Right atrium auricular region (tissue), 2 donors: ENCODE results near the gene KLHDC4. TPM values are rescaled to one million over a fixed set of nuclear protein-coding genes. Genes with fewer than 3 reads are reported as not detected.

Experiments
- DNase-seq: peaks from one replicate; pipeline ENCODE4 v3.0.0-alpha.2; 2019; ENCODE audit warnings: low spot score
- H3K27ac ChIP-seq, 2 donors: fragments of 200-600 bp; sonication (generic); 1 replicate in 1 of 2; 2 replicates in 1 of 2; pipeline ENCODE4 v1.5.1; 2016 to 2019
- H3K27me3 ChIP-seq, 2 donors: fragments of 200-600 bp; sonication (generic); one replicate each; pipeline versions ENCODE4 v1.5.1 to v1.6.0; 2017 to 2019
- H3K36me3 ChIP-seq: fragments of 200-600 bp; sonication (generic); one replicate; pipeline ENCODE4 v1.5.1; 2016
- H3K4me1 ChIP-seq, 2 donors: fragments of 200-600 bp; sonication (generic); one replicate each; pipeline versions ENCODE4 v1.5.1 to v1.6.0; 2017 to 2019
- H3K4me3 ChIP-seq, 2 donors: fragments of 200-600 bp; sonication (generic); 1 replicate in 1 of 2; 2 replicates in 1 of 2; pipeline ENCODE4 v1.5.1; 2017 to 2019; ENCODE audit warnings: mild to moderate bottlenecking in 1 of 2, moderate library complexity in 1 of 2
- H3K9me3 ChIP-seq, 2 donors: fragments of 200-600 bp; sonication (generic); one replicate each; pipeline ENCODE4 v1.5.1; 2019
- total RNA-seq, 2 donors: library from RNA; depleted of rRNA; stranded (reverse); fragments of >200 nt; gene quantifications; one replicate each; pipeline ENCODE4 v1.1.0, GENCODE V29; 2016
- TF ChIP-seq, protein P1 (sequence below), 2 donors: fragments of 200-600 bp; sonication (generic); IDR thresholded peaks; one replicate each; pipeline ENCODE4 v1.5.1; 2019; ENCODE audit warnings: antibody characterized with exemption in 2 of 2

KLHDC4 gene
- total RNA-seq, 2 donors from 2014 or later = 11.8 to 12.6 TPM

GRCh38 chr16:87757841-87758426 lies 7.9 kb downstream of the KLHDC4 start:
- TF ChIP-seq, protein P1, sequence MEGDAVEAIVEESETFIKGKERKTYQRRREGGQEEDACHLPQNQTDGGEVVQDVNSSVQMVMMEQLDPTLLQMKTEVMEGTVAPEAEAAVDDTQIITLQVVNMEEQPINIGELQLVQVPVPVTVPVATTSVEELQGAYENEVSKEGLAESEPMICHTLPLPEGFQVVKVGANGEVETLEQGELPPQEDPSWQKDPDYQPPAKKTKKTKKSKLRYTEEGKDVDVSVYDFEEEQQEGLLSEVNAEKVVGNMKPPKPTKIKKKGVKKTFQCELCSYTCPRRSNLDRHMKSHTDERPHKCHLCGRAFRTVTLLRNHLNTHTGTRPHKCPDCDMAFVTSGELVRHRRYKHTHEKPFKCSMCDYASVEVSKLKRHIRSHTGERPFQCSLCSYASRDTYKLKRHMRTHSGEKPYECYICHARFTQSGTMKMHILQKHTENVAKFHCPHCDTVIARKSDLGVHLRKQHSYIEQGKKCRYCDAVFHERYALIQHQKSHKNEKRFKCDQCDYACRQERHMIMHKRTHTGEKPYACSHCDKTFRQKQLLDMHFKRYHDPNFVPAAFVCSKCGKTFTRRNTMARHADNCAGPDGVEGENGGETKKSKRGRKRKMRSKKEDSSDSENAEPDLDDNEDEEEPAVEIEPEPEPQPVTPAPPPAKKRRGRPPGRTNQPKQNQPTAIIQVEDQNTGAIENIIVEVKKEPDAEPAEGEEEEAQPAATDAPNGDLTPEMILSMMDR (IDR thresholded peaks at IDR 0.05) = no peak
- Histone ChIP-seq H3K36me3 (peaks cover 54% of the 10 kb centered on the region), H3K4me3 (no peak overlapping the region), H3K27me3 (no peaks in the 10 kb centered on the region), H3K4me1 (no peaks in the 10 kb centered on the region), H3K9me3 (no peaks in the 10 kb centered on the region), H3K27ac (no peak overlapping the region)
- DNase-seq = no peak

GRCh38 chr16:87754535-87754934 lies 11.3 kb downstream of the KLHDC4 start:
- Histone ChIP-seq H3K9me3 (no peaks in the 10 kb centered on the region), H3K27ac (no peak overlapping the region), H3K36me3 (peaks cover 58% of the 10 kb centered on the region), H3K4me1 (no peaks in the 10 kb centered on the region), H3K27me3 (no peaks in the 10 kb centered on the region), H3K4me3 (no peak overlapping the region)
- TF ChIP-seq, protein P1 (IDR thresholded peaks at IDR 0.05) = no peak
- no peak for DNase-seq

DNA sequence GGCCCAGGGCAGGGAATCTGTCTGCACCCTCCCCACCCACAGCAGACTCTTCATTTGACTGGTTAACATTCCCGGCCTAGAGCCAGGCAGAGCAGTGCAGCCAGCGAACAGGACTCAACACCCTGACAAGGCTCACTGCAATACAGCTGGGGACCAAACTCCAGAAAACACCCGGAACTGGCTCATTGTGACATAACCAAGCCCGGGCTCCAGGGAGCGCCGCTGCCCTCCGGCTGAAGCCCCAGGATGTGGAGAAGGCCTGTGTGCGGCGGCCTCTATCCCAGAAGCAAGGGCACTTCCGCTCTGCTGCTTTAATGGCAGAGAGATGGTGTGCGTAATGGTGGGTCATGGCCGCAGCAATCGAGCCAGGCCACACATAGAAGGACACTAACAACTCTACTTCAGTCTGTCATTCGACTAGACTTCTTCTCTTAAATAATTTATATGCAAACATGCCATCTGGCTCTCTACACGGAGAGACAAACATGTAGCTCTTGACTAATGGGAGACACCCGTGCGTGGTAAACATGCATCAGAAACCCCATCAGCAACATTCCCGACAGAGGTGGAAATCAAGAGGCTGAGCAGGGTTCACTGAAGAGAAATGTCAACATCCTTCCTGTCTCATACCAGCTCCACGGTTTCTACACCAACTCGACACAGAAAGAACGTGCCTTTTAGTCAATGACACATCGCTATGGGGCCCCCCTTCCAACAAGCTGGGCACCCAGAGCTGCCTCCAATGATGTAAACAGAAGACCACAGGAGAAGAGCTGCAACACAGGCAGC lies 18.0 kb downstream of the KLHDC4 start:
- no peak overlapping the region for H3K4me3 ChIP-seq
- H3K27ac ChIP-seq = no peak overlapping the region
- peaks cover 48% of the 10 kb centered on the region for H3K36me3 ChIP-seq
- DNase-seq = no peak
- H3K9me3 ChIP-seq = no peaks in the 10 kb centered on the region
- TF ChIP-seq, protein P1 (IDR thresholded peaks at IDR 0.05) = no peak
- H3K4me1 ChIP-seq = no peaks in the 10 kb centered on the region
- H3K27me3 ChIP-seq = no peaks in the 10 kb centered on the region

DNA sequence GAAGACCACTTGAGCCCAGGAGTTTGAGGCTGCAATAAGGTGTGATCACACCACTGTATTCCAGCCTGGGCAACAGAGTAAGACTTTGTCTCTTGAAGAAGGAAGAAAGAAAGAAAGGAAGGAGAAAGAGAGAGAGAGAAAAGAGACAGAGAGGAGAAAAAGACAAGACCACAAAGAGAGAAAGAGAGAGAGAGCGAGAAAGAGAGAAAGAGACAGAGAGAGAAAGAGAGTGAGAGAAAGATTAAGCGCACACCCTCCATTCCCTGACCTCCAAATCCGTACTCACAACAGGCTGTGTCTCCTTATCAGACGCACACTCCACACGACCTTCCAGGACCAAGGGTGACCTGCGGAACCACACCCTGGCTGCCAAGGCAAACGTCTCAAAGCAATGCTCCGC lies 19.6 kb downstream of the KLHDC4 start:
- no peak for DNase-seq
- Histone ChIP-seq H3K4me3 (no peak overlapping the region), H3K9me3 (no peaks in the 10 kb centered on the region), H3K27ac (no peak overlapping the region), H3K36me3 (peaks cover 42% of the 10 kb centered on the region), H3K27me3 (no peaks in the 10 kb centered on the region), H3K4me1 (peaks cover 0 to 3% of the 10 kb centered on the region in 2 donors)
- TF ChIP-seq, protein P1 (IDR thresholded peaks at IDR 0.05) = no peak

DNA sequence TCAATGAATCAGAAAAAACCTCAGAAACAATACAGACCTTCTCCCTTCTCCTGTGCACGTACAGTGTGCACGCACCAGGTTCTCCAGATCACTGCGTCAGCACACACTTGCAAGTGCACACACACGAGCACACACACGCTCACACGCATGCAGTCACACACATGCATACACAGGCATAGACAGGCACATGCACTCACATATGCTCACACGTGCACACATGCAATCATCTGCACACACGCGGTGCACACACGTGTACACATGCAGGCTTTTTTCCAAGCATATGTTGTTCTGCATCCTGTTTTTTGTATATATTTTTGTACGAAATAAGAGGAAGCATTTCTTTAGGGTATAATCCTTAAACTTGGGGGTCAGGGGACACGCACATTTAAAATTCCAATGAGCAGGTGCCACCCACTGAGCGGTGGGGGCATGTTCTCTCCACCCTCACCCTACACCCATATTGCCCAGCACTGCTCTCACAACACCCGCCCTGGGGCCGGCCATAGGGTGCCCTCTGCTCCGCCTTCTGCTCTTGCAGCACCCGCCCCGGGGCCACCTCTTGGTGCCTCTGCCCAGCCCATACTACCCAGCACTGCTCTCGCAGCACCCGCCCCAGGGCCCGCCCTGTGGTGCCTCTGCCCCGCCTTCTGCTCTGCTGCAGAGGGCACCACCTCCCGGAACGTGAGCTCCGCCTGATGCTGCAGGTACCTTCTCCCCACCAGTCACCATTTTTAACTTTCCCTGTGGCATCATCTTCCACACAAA lies 20.9 kb downstream of the KLHDC4 start:
- no peak for DNase-seq
- no peak overlapping the region for H3K27ac ChIP-seq
- H3K9me3 ChIP-seq = no peaks in the 10 kb centered on the region
- TF ChIP-seq, protein P1 (IDR thresholded peaks at IDR 0.05) = no peak
- H3K36me3 ChIP-seq = peaks cover 46% of the 10 kb centered on the region
- no peaks in the 10 kb centered on the region for H3K27me3 ChIP-seq
- no peak overlapping the region for H3K4me3 ChIP-seq
- peaks cover 0 to 14% of the 10 kb centered on the region in 2 donors for H3K4me1 ChIP-seq
